ENCODE results near the gene AGAP4.
"Not testable (repeated sequence)": the region's sequence is repeated elsewhere in the genome, so short reads cannot be mapped to it uniquely, and the experiment has no call there.

GRCh38 chr10:45814146-45814545 lies 33.2 kb downstream of the AGAP4 start:
- not testable (repeated sequence) for TF ChIP-seq CTCF (IDR thresholded peaks at IDR 0.05; ENCODE audit: low read length); EZH2phosphoT487 (IDR thresholded peaks at IDR 0.05; ENCODE audit: low read length); EZH2 (optimal IDR thresholded peaks at IDR 0.05; ENCODE audit: low read depth, low read length)
